ENCODE results near the gene COASY.

Gene COASY

DNA sequence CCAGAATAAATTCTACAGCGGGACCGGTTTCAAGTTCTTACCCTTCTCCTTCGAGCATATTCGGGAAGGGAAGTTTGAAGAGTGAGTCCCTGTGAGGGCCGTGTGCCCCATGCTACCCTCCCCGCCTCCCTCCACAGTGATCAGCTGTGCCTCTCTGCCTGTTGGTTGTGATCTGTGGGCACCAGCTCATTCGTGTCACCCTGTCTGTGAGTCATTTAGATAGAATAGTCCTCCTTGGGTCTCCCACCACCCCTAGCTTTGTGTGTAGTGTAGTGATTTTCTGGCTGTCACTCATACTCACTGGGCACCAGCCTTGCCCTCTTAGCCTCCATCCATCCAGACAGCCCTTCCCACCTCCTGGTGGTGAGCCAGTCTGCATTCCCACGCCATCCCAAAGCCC, 40.9 kb upstream of the COASY start:
- DNase-seq (ENCODE audit: low spot score): no peak
- ChIA-PET POLR2A (ENCODE audit: low non-redundant PET) (interaction anchor here (0.6 to 0.9 kb wide), 2 partner anchors 9 to 555 kb away, joined by 6 read pairs; no protein-coding TSS in a partner anchor), CTCF (interaction anchor here (0.7 to 1.0 kb wide), 3 partner anchors 56 to 199 kb away, joined by 3 read pairs; no protein-coding TSS in a partner anchor)
- H3K27ac ChIP-seq: peak overlapping the region; percentile 97
- TF ChIP-seq, protein P1, sequence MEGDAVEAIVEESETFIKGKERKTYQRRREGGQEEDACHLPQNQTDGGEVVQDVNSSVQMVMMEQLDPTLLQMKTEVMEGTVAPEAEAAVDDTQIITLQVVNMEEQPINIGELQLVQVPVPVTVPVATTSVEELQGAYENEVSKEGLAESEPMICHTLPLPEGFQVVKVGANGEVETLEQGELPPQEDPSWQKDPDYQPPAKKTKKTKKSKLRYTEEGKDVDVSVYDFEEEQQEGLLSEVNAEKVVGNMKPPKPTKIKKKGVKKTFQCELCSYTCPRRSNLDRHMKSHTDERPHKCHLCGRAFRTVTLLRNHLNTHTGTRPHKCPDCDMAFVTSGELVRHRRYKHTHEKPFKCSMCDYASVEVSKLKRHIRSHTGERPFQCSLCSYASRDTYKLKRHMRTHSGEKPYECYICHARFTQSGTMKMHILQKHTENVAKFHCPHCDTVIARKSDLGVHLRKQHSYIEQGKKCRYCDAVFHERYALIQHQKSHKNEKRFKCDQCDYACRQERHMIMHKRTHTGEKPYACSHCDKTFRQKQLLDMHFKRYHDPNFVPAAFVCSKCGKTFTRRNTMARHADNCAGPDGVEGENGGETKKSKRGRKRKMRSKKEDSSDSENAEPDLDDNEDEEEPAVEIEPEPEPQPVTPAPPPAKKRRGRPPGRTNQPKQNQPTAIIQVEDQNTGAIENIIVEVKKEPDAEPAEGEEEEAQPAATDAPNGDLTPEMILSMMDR (conservative IDR thresholded peaks at IDR 0.05; ENCODE audit: low read depth): no peak

DNA sequence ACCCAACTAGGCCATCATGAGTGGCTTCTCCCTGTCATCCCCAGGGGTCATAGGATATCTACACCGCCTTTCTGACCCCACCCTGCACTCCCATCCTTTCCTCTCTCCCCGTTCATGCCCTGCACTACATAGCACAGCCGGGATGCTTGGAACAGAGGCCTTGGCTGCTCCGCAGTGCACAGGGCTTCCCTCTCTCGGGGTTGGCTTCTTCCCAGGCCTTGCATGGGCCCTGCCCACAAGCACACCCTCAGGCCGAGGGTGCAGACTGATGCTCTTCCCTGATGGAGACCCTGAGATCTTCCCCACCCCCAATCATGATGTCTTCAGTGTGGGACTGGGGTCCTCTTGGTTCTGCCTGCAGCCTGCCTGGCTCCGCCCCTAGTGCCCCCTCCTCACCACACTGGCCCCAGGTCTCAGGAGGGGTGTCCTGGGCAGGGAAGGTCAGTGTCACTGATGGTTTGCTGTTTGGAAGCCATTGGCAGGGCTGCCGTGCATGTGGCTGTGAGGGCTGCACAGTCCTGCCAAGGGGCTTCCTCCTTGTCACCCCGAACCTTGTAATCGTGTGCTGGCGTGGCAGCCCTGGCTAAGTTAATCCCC, 40.2 kb upstream of the COASY start:
- no peak for DNase-seq (ENCODE audit: low spot score)
- ChIA-PET POLR2A (ENCODE audit: low non-redundant PET) (interaction anchor here (0.6 kb wide), 2 partner anchors 16 to 556 kb away, joined by 6 to 10 read pairs; no protein-coding TSS in a partner anchor), CTCF (no interaction called here)
- H3K27ac ChIP-seq: peak overlapping the region; percentile 97
- TF ChIP-seq, protein P1 (conservative IDR thresholded peaks at IDR 0.05; ENCODE audit: low read depth): no peak

DNA sequence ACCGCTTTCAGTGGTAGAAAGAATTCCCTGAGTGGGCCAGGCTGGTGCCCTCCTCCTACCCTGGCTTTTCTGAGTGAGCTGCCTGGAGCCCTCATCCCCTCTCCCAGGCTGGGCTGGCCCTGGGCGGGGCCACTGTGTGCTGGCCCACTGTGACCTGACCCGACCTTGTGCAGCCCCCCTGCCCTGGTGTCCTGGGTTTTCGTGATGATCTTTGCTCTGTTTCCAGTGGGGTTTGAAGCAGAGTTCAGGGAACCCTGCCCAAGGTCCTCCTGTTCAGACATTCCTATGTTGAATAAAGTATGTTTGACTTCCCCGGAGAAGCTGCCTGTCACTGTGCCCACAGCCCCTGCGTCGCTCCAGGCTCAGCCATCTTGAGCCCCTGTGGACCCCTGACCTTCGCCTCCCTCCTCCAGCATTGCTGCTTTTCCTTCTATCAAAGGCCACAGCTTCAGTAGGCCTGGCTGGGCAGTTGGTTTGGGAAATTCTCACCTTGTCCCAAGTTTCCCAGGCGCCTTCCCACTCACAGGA, 39.6 kb upstream of the COASY start:
- TF ChIP-seq, protein P1 (conservative IDR thresholded peaks at IDR 0.05; ENCODE audit: low read depth): no peak
- DNase-seq (ENCODE audit: low spot score): no peak
- peak overlapping the region; percentile 97 for H3K27ac ChIP-seq
- ChIA-PET CTCF (no interaction called here), POLR2A (ENCODE audit: low non-redundant PET) (interaction anchor here (0.6 kb wide), 1 partner anchor 16 kb away, joined by 10 read pairs; no protein-coding TSS in a partner anchor)

DNA sequence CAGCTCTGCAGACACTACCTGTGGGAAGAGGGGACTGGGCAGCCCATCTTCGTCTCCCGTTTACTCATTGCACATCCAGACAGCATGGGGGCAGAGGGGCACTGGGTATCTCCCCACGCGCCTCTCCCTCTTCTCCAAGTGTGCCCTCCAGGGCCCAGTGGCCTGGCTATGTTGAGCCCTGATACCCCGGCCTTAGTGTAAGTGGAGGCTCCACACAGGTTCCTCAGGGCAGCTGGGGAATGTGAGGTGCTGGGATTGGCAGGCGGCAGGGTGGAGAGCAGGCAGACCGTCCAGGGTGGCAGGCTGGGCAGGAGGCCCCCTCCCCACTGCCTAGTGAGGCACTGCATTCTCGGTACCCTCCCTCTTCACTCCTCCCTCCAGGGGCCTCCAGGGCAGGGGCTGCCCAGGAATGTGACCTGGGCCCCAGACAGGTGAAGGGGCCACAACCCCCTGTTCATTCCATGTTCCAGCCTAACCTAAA, 39.1 kb upstream of the COASY start:
- ChIA-PET POLR2A (ENCODE audit: low non-redundant PET) (interaction anchor here (0.6 kb wide), 1 partner anchor 15 kb away, joined by 10 read pairs; no protein-coding TSS in a partner anchor), CTCF (no interaction called here)
- DNase-seq (ENCODE audit: low spot score): no peak
- H3K27ac ChIP-seq: peak overlapping the region; percentile 97
- TF ChIP-seq, protein P1 (conservative IDR thresholded peaks at IDR 0.05; ENCODE audit: low read depth): no peak

DNA sequence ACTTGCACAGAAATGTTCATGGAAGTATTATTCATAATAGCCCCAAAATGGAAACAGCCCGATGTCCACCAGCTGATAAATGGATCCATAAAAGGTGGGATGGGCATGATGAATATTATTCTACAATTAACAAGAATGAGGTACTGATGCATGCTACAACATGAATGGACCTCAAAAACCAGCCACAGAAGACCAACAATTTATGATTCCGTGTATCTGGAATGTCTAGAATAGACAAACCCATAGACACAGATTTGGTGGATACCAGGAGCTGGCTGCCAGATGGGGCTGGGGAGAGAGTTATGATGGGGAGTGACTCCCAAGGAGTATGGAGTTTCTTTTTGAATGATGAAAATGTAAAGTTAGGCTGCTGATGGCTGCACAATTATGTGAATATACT, 36.7 kb upstream of the COASY start:
- TF ChIP-seq, protein P1 (conservative IDR thresholded peaks at IDR 0.05; ENCODE audit: low read depth): no peak
- peak overlapping the region; percentile 93 for H3K27ac ChIP-seq
- POLR2A ChIA-PET (ENCODE audit: low non-redundant PET): no interaction called here
- CTCF ChIA-PET: interaction anchor here (0.5 kb wide), 1 partner anchor 829 kb away, joined by 3 read pairs; no protein-coding TSS in a partner anchor
- DNase-seq (ENCODE audit: low spot score): peak; percentile 48

DNA sequence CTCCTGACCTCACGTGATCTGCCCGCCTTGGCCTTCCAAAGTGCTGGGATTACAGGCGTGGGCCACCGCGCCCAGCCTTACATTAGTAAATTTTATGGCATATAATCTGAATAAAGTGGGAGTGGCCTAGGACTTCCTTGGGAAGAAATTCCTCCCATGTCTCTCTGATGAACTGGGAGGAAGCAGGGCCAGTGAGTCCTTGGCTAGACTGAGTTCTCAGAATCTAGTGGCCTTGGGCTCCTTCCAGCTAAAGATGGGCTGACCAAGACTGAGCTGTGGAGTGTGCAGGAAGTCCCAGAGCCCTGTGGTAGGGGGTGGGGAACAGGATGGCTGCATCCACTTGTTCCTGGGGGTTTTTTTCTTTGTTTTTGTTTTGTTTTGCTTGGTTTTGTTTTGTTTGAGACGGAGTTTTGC, 35.9 kb upstream of the COASY start:
- POLR2A ChIA-PET (ENCODE audit: low non-redundant PET): no interaction called here
- DNase-seq (ENCODE audit: low spot score): no peak
- peak overlapping the region; percentile 93 for H3K27ac ChIP-seq
- TF ChIP-seq, protein P1 (conservative IDR thresholded peaks at IDR 0.05; ENCODE audit: low read depth): no peak
- CTCF ChIA-PET: no interaction called here
